HEK293 (cell line): ENCODE results near the gene TMEM250.
A peak's percentile ranks its signal among the peaks of the same experiment; 100 is the strongest.

Experiments used
- CTCF ChIA-PET: fragments of 350-600 bp; formaldehyde crosslinking; extraction: SDS; loops from one replicate; lab custom pipeline; 2021; ENCODE audit warnings: antibody characterized with exemption; lab: Yijun Ruan, JAX
- POLR2A ChIA-PET: fragments of 300-600 bp; formaldehyde crosslinking; extraction: SDS; loops from one replicate; lab custom pipeline; 2020; ENCODE audit warnings: antibody characterized with exemption, inconsistent platforms; lab: Yijun Ruan, JAX
- H3K27ac ChIP-seq: fragments of 200-500 bp; sonication (Bioruptor generic); 2 replicates; pipeline ENCODE4 v1.5.1; 2014; ENCODE audit warnings: low read depth, low read length, control low read depth, inconsistent platforms; ENCODE audit errors: extremely low read depth
- H3K36me3 ChIP-seq, 2 experiments: fragments of 200-500 bp in 1 of 2; sonication (Bioruptor generic) in 1 of 2; 1 replicate in 1 of 2; 2 replicates in 1 of 2; pipeline ENCODE4 v1.5.1; 2014 to 2017; ENCODE audit warnings: inconsistent platforms in 2 of 2, low read length in 2 of 2; ENCODE audit not compliant: control insufficient read depth in 2 of 2, insufficient read depth in 1 of 2
- H3K4me1 ChIP-seq: fragments of 200-500 bp; sonication (Bioruptor generic); 2 replicates; pipeline ENCODE4 v1.5.1; 2014; ENCODE audit warnings: mild to moderate bottlenecking, low read length, inconsistent platforms; ENCODE audit not compliant: control insufficient read depth, insufficient read depth
- H3K4me3 ChIP-seq: 2 replicates; pipeline ENCODE4 v1.5.1; 2011; ENCODE audit warnings: low read depth, mild to moderate bottlenecking, control low read depth, low read length, moderate library complexity
- H3K9me3 ChIP-seq: fragments of 200-500 bp; sonication (Bioruptor generic); 2 replicates; pipeline ENCODE4 v1.5.1; 2014; ENCODE audit warnings: low read depth, low read length, inconsistent platforms; ENCODE audit not compliant: control insufficient read depth, insufficient read depth
- FEZF1 ChIP-seq: fragments of 450-650 bp; formaldehyde crosslinking; IDR thresholded peaks from 2 replicates; pipeline ENCODE4 v1.5.1; 2016; ENCODE audit warnings: missing biosample characterization, missing genetic modification characterization
- GLIS1 ChIP-seq: fragments of 450-650 bp; formaldehyde crosslinking; IDR thresholded peaks from 2 replicates; pipeline ENCODE4 v1.5.1; 2016; ENCODE audit warnings: missing biosample characterization, missing genetic modification characterization
- HOXD13 ChIP-seq: sonication (generic); formaldehyde crosslinking; IDR thresholded peaks from 2 replicates; pipeline ENCODE4 v1.8.0; 2022; ENCODE audit warnings: missing genetic modification reagents, borderline replicate concordance
- KLF7 ChIP-seq: fragments of 450-650 bp; formaldehyde crosslinking; IDR thresholded peaks from 2 replicates; pipeline ENCODE4 v1.5.1; 2016; ENCODE audit warnings: missing biosample characterization, missing genetic modification characterization, borderline replicate concordance
- MZF1 ChIP-seq: fragments of 450-650 bp; formaldehyde crosslinking; IDR thresholded peaks from 2 replicates; pipeline ENCODE4 v1.5.1; 2017; ENCODE audit warnings: missing biosample characterization, missing genetic modification characterization, borderline replicate concordance
- PRDM1 ChIP-seq: fragments of 450-650 bp; formaldehyde crosslinking; IDR thresholded peaks from 2 replicates; pipeline ENCODE4; 2016; ENCODE audit warnings: missing biosample characterization, missing genetic modification characterization
- ZEB2 ChIP-seq: fragments of 450-650 bp; formaldehyde crosslinking; IDR thresholded peaks from 2 replicates; pipeline ENCODE4 v1.5.1; 2016; ENCODE audit warnings: missing biosample characterization, missing genetic modification characterization
- ZNF121 ChIP-seq: fragments of 450-650 bp; formaldehyde crosslinking; IDR thresholded peaks from 2 replicates; pipeline ENCODE4 v1.5.1; 2016; ENCODE audit warnings: missing biosample characterization, missing genetic modification characterization
- ZNF174 ChIP-seq: fragments of 450-650 bp; formaldehyde crosslinking; IDR thresholded peaks from 2 replicates; pipeline ENCODE4 v1.5.0; 2017; ENCODE audit warnings: missing biosample characterization, mild to moderate bottlenecking, missing genetic modification characterization
- ZNF2 ChIP-seq: fragments of 450-650 bp; formaldehyde crosslinking; IDR thresholded peaks from 2 replicates; pipeline ENCODE4 v1.5.1; 2016; ENCODE audit warnings: missing biosample characterization, missing genetic modification characterization
- ZNF23 ChIP-seq: fragments of 450-650 bp; formaldehyde crosslinking; IDR thresholded peaks from 2 replicates; pipeline ENCODE4 v1.5.1; 2016; ENCODE audit warnings: missing biosample characterization, missing genetic modification characterization, borderline replicate concordance
- ZNF266 ChIP-seq: fragments of 450-650 bp; formaldehyde crosslinking; IDR thresholded peaks from 2 replicates; pipeline ENCODE4 v1.5.1; 2016; ENCODE audit warnings: missing biosample characterization, missing genetic modification characterization, low read depth
- ZNF274 ChIP-seq, 2 experiments: fragments of 200-500 bp in 1 of 2; fragments of 450-650 bp in 1 of 2; sonication (Bioruptor generic) in 1 of 2; formaldehyde crosslinking in 1 of 2; IDR thresholded peaks; 2 replicates each; pipeline versions ENCODE4 v1.5.1 to v1.6.1; 2014 to 2016; ENCODE audit warnings: borderline replicate concordance in 1 of 2, inconsistent platforms in 1 of 2, low read length in 1 of 2, missing biosample characterization in 1 of 2, missing genetic modification characterization in 1 of 2
- ZNF292 ChIP-seq: fragments of 450-650 bp; formaldehyde crosslinking; IDR thresholded peaks from 2 replicates; pipeline ENCODE4 v1.5.1; 2016; ENCODE audit warnings: low read depth, missing biosample characterization, missing genetic modification characterization, borderline replicate concordance
- ZNF600 ChIP-seq: fragments of 450-650 bp; formaldehyde crosslinking; IDR thresholded peaks from 2 replicates; pipeline ENCODE4 v1.5.1; 2016; ENCODE audit warnings: missing biosample characterization, missing genetic modification characterization
- ZNF624 ChIP-seq: fragments of 450-650 bp; formaldehyde crosslinking; IDR thresholded peaks from 2 replicates; pipeline ENCODE4 v1.5.1; 2017; ENCODE audit warnings: missing biosample characterization, missing genetic modification characterization
- ZNF626 ChIP-seq: fragments of 450-650 bp; sonication (Bioruptor Pico); formaldehyde crosslinking; IDR thresholded peaks from 2 replicates; pipeline ENCODE4 v1.5.1; 2018; ENCODE audit warnings: missing biosample characterization, missing genetic modification characterization, inconsistent platforms
- ZNF707 ChIP-seq: fragments of 450-650 bp; formaldehyde crosslinking; IDR thresholded peaks from 2 replicates; pipeline ENCODE4 v1.5.1; 2016; ENCODE audit warnings: missing biosample characterization, missing genetic modification characterization
- ZNF776 ChIP-seq: fragments of 450-650 bp; formaldehyde crosslinking; IDR thresholded peaks from 2 replicates; pipeline ENCODE4 v1.5.0; 2017; ENCODE audit warnings: missing biosample characterization, missing genetic modification characterization, borderline replicate concordance
- ZNF830 ChIP-seq: fragments of 450-650 bp; IDR thresholded peaks from 2 replicates; pipeline ENCODE4 v1.5.0; 2018; ENCODE audit warnings: missing biosample characterization, missing genetic modification characterization, low read depth, mild to moderate bottlenecking, moderate library complexity
- ZNF837 ChIP-seq: fragments of 450-650 bp; formaldehyde crosslinking; IDR thresholded peaks from 2 replicates; pipeline ENCODE4 v1.5.1; 2016; ENCODE audit warnings: missing biosample characterization, missing genetic modification characterization
- TF ChIP-seq, protein P1 (sequence below): fragments of 450-650 bp; formaldehyde crosslinking; IDR thresholded peaks from 2 replicates; pipeline ENCODE4 v1.5.0; 2017; ENCODE audit warnings: missing biosample characterization, missing genetic modification characterization, borderline replicate concordance
- TF ChIP-seq, protein P2 (sequence below): fragments of 450-650 bp; formaldehyde crosslinking; IDR thresholded peaks from 2 replicates; pipeline ENCODE4 v1.5.1; 2016; ENCODE audit warnings: missing biosample characterization, missing genetic modification characterization
- TF ChIP-seq, protein P3 (sequence below): fragments of 450-650 bp; formaldehyde crosslinking; IDR thresholded peaks from 2 replicates; pipeline ENCODE4 v1.5.1; 2016; ENCODE audit warnings: missing biosample characterization, missing genetic modification characterization
- TF ChIP-seq, protein P4 (sequence below): fragments of 450-650 bp; formaldehyde crosslinking; IDR thresholded peaks from 2 replicates; pipeline ENCODE4 v1.5.1; 2016; ENCODE audit warnings: missing biosample characterization, missing genetic modification characterization
- TF ChIP-seq, protein P5 (sequence below): fragments of 450-650 bp; formaldehyde crosslinking; conservative IDR thresholded peaks from 2 replicates; pipeline ENCODE4 v1.5.1; 2016; ENCODE audit warnings: low read depth, missing biosample characterization, missing genetic modification characterization

Gene TMEM250, protein sequence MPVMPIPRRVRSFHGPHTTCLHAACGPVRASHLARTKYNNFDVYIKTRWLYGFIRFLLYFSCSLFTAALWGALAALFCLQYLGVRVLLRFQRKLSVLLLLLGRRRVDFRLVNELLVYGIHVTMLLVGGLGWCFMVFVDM

DNA sequence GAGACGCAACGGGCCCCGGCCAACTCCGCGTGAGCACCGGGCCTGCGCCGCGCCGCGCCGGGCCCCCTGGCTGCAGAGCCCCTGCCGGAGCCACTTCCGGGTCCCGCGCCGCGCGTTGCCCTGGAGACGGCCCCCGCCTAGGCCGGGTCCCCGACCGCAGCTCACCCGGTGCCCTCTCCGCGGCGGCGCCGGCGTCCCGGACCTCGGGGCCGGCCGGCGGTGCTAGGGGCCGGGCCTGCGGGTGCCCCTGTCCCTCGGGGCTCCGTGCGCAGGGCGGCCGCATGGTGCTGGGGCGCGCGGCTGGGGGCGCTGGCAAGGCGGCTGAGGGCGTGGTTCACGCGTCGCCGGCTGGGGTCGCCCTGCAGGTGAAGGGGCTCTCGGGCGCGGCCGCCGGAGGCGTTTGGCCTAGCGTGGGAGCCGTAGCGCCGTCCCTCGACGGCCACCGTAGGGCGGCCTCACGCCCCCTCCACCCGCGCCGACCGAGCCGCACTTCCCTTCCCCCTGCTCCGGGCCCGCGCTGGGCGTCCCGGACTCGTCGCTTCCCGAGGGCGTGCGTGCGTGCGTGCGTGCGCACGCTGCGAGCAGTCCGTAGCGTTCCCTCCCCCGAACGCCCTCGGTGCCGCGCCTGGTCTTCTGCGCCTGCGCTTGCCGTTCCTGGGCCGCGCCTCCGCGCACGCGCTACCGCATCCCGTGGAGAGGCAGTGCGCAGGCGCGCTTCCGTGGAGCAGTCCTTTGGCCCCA lies at the start of gene TMEM250:
Gene TMEM250, minus strand, starts transcription at position 556 of the 741 bp plus-strand sequence. CDS start 1,975 bp downstream, outside the sequence.
- POLR2A ChIA-PET = interaction anchor here (0.8 to 2.3 kb wide), 11 partner anchors 10 to 1434 kb away, joined by 3 to 15 read pairs (median 4); partner anchors contain the start of gene UBAC1
- CTCF ChIA-PET = interaction anchor here (1.0 to 1.2 kb wide), 3 partner anchors 29 to 151 kb away, joined by 3 to 8 read pairs (median 5); no protein-coding TSS in a partner anchor
- Histone ChIP-seq H3K36me3 (peaks cover 0 to 33% of the 10 kb centered on the region in 2 experiments; a peak in 1 of 3 replicates), H3K27ac (peak within 1 kb of the TSS; percentile 97), H3K9me3 (no peaks in the 10 kb centered on the region), H3K4me3 (peak within 1 kb of the TSS; percentile 55), H3K4me1 (0 out of 2 replicates have a peak, but pooled peaks cover 2% of the 10 kb centered on the region)
- TF ChIP-seq, protein P1, sequence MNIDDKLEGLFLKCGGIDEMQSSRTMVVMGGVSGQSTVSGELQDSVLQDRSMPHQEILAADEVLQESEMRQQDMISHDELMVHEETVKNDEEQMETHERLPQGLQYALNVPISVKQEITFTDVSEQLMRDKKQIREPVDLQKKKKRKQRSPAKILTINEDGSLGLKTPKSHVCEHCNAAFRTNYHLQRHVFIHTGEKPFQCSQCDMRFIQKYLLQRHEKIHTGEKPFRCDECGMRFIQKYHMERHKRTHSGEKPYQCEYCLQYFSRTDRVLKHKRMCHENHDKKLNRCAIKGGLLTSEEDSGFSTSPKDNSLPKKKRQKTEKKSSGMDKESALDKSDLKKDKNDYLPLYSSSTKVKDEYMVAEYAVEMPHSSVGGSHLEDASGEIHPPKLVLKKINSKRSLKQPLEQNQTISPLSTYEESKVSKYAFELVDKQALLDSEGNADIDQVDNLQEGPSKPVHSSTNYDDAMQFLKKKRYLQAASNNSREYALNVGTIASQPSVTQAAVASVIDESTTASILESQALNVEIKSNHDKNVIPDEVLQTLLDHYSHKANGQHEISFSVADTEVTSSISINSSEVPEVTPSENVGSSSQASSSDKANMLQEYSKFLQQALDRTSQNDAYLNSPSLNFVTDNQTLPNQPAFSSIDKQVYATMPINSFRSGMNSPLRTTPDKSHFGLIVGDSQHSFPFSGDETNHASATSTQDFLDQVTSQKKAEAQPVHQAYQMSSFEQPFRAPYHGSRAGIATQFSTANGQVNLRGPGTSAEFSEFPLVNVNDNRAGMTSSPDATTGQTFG (tag by site-specific recombination) = no peak
- TF ChIP-seq KLF7 = peak; percentile 28; the same call in 1 of the 2 replicates
- TF ChIP-seq, protein P2, sequence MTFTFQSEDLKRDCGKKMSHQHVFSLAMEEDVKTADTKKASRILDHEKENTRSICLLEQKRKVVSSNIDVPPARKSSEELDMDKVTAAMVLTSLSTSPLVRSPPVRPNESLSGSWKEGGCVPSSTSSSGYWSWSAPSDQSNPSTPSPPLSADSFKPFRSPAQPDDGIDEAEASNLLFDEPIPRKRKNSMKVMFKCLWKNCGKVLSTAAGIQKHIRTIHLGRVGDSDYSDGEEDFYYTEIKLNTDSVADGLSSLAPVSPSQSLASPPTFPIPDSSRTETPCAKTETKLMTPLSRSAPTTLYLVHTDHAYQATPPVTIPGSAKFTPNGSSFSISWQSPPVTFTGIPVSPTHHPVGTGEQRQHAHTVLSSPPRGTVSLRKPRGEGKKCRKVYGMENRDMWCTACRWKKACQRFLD (tag by site-specific recombination) = no peak
- TF ChIP-seq MZF1 (tag by site-specific recombination) = no peak
- no peak for TF ChIP-seq ZNF23 (tag by site-specific recombination)
- no peak for TF ChIP-seq PRDM1 (tag by site-specific recombination)
- no peak for TF ChIP-seq ZNF2 (tag by site-specific recombination)
- TF ChIP-seq ZNF837 (tag by site-specific recombination) = no peak
- no peak for TF ChIP-seq ZNF830
- no peak for TF ChIP-seq FEZF1 (tag by site-specific recombination)
- TF ChIP-seq ZNF274 (IDR thresholded peaks at IDR 0.05; ENCODE audit: low read length) = no peak
- TF ChIP-seq ZNF274 (tag by site-specific recombination; IDR thresholded peaks at IDR 0.05; ENCODE audit: borderline replicate concordance) = no peak
- TF ChIP-seq ZNF624 (tag by site-specific recombination) = no peak
- TF ChIP-seq, protein P3, sequence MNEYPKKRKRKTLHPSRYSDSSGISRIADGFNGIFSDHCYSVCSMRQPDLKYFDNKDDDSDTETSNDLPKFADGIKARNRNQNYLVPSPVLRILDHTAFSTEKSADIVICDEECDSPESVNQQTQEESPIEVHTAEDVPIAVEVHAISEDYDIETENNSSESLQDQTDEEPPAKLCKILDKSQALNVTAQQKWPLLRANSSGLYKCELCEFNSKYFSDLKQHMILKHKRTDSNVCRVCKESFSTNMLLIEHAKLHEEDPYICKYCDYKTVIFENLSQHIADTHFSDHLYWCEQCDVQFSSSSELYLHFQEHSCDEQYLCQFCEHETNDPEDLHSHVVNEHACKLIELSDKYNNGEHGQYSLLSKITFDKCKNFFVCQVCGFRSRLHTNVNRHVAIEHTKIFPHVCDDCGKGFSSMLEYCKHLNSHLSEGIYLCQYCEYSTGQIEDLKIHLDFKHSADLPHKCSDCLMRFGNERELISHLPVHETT (tag by site-specific recombination) = no peak
- no peak for TF ChIP-seq HOXD13
- TF ChIP-seq GLIS1 = no peak; the same call in 1 of the 2 replicates
- peak; percentile 17 for TF ChIP-seq ZNF600 (tag by site-specific recombination)
- TF ChIP-seq ZNF266 (tag by site-specific recombination) = no peak
- no peak for TF ChIP-seq ZNF121 (tag by site-specific recombination)
- no peak for TF ChIP-seq ZNF174
- TF ChIP-seq ZNF776 = no peak
- TF ChIP-seq, protein P4, sequence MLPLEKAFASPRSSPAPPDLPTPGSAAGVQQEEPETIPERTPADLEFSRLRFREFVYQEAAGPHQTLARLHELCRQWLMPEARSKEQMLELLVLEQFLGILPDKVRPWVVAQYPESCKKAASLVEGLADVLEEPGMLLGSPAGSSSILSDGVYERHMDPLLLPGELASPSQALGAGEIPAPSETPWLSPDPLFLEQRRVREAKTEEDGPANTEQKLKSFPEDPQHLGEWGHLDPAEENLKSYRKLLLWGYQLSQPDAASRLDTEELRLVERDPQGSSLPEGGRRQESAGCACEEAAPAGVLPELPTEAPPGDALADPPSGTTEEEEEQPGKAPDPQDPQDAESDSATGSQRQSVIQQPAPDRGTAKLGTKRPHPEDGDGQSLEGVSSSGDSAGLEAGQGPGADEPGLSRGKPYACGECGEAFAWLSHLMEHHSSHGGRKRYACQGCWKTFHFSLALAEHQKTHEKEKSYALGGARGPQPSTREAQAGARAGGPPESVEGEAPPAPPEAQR (tag by site-specific recombination) = no peak
- no peak for TF ChIP-seq ZNF707 (tag by site-specific recombination)
- TF ChIP-seq ZNF626 = no peak; the same call in 1 of the 2 replicates
- peak; percentile 48; the same call in 1 of the 2 replicates for TF ChIP-seq ZEB2
- TF ChIP-seq ZNF292 = no peak
- TF ChIP-seq, protein P5, sequence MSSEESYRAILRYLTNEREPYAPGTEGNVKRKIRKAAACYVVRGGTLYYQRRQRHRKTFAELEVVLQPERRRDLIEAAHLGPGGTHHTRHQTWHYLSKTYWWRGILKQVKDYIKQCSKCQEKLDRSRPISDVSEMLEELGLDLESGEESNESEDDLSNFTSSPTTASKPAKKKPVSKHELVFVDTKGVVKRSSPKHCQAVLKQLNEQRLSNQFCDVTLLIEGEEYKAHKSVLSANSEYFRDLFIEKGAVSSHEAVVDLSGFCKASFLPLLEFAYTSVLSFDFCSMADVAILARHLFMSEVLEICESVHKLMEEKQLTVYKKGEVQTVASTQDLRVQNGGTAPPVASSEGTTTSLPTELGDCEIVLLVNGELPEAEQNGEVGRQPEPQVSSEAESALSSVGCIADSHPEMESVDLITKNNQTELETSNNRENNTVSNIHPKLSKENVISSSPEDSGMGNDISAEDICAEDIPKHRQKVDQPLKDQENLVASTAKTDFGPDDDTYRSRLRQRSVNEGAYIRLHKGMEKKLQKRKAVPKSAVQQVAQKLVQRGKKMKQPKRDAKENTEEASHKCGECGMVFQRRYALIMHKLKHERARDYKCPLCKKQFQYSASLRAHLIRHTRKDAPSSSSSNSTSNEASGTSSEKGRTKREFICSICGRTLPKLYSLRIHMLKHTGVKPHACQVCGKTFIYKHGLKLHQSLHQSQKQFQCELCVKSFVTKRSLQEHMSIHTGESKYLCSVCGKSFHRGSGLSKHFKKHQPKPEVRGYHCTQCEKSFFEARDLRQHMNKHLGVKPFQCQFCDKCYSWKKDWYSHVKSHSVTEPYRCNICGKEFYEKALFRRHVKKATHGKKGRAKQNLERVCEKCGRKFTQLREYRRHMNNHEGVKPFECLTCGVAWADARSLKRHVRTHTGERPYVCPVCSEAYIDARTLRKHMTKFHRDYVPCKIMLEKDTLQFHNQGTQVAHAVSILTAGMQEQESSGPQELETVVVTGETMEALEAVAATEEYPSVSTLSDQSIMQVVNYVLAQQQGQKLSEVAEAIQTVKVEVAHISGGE (tag by site-specific recombination) = no peak
